ENCODE results near the gene LINGO3.

GRCh38 chr19:2329149-2329478 is 21.2 kb upstream of the LINGO3 start:
- TF ChIP-seq, protein P1, sequence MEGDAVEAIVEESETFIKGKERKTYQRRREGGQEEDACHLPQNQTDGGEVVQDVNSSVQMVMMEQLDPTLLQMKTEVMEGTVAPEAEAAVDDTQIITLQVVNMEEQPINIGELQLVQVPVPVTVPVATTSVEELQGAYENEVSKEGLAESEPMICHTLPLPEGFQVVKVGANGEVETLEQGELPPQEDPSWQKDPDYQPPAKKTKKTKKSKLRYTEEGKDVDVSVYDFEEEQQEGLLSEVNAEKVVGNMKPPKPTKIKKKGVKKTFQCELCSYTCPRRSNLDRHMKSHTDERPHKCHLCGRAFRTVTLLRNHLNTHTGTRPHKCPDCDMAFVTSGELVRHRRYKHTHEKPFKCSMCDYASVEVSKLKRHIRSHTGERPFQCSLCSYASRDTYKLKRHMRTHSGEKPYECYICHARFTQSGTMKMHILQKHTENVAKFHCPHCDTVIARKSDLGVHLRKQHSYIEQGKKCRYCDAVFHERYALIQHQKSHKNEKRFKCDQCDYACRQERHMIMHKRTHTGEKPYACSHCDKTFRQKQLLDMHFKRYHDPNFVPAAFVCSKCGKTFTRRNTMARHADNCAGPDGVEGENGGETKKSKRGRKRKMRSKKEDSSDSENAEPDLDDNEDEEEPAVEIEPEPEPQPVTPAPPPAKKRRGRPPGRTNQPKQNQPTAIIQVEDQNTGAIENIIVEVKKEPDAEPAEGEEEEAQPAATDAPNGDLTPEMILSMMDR (IDR thresholded peaks at IDR 0.05): no peak
- TF ChIP-seq EZH2 (IDR thresholded peaks at IDR 0.05; ENCODE audit: borderline replicate concordance, insufficient read depth, low read depth, low read length, poor library complexity, severe bottlenecking): no peak
